Neural progenitor cell (in vitro differentiated cells): ENCODE measurements around the gene ZIK1. TPM values are rescaled to one million over a fixed set of nuclear protein-coding genes. Genes with fewer than 3 reads are reported as not detected.

Source experiments
- DNase-seq: peaks from one replicate; pipeline ENCODE4 v3.0.0-alpha.2; 2016; ENCODE audit warnings: low spot score
- H2AFZ ChIP-seq: fragments of 200-600 bp; sonication (generic); replicated peaks from 2 replicates; pipeline ENCODE4 v1.6.1; 2016; ENCODE audit warnings: antibody characterized with exemption
- H3F3A ChIP-seq: fragments of 200-600 bp; sonication (generic); 2 replicates; pipeline ENCODE4 v1.6.1; 2016; ENCODE audit warnings: antibody characterized with exemption, low read depth
- H3K27ac ChIP-seq: fragments of 200-600 bp; sonication (generic); 2 replicates; pipeline ENCODE4 v1.5.1; 2016; ENCODE audit warnings: mild to moderate bottlenecking
- H3K27me3 ChIP-seq: fragments of 200-600 bp; sonication (generic); 2 replicates; pipeline ENCODE4 v1.6.1; 2016; ENCODE audit warnings: mild to moderate bottlenecking, moderate library complexity
- H3K36me3 ChIP-seq: fragments of 200-600 bp; sonication (generic); 2 replicates; pipeline ENCODE4 v1.5.1; 2016
- H3K4me1 ChIP-seq: fragments of 200-600 bp; sonication (generic); 2 replicates; pipeline ENCODE4 v1.6.1; 2016; ENCODE audit warnings: mixed run types
- H3K4me2 ChIP-seq: fragments of 200-600 bp; sonication (generic); 2 replicates; pipeline ENCODE4 v1.6.1; 2016
- H3K4me3 ChIP-seq: fragments of 200-600 bp; sonication (generic); 2 replicates; pipeline ENCODE4 v1.5.1; 2016
- H3K79me2 ChIP-seq: fragments of 200-600 bp; sonication (generic); 2 replicates; pipeline ENCODE4 v1.6.1; 2016; ENCODE audit warnings: low read depth
- H3K9ac ChIP-seq: fragments of 200-600 bp; sonication (generic); 2 replicates; pipeline ENCODE4 v1.6.1; 2016
- H3K9me3 ChIP-seq: fragments of 200-600 bp; sonication (generic); 2 replicates; pipeline ENCODE4 v1.5.1; 2016; ENCODE audit warnings: low read depth
- H4K20me1 ChIP-seq: fragments of 200-600 bp; sonication (generic); 2 replicates; pipeline ENCODE4 v1.6.1; 2016; ENCODE audit warnings: low read depth
- H3K27ac Mint-ChIP-seq: 3 replicates; pipeline ENCODE4 v1.8.0; 2021; ENCODE audit warnings: mixed read lengths
- H3K27me3 Mint-ChIP-seq: 2 replicates; pipeline ENCODE4 v1.8.0; 2022; ENCODE audit warnings: low read depth, mild to moderate bottlenecking, inconsistent platforms, moderate library complexity, mixed read lengths; ENCODE audit not compliant: insufficient read depth
- H3K36me3 Mint-ChIP-seq: 3 replicates; pipeline ENCODE4 v1.8.0; 2021; ENCODE audit warnings: mixed read lengths
- H3K4me1 Mint-ChIP-seq: 3 replicates; pipeline ENCODE4 v1.8.0; 2021; ENCODE audit warnings: mixed read lengths
- H3K4me3 Mint-ChIP-seq: 3 replicates; pipeline ENCODE4 v1.8.0; 2021; ENCODE audit warnings: mild to moderate bottlenecking, moderate library complexity, mixed read lengths
- H3K9me3 Mint-ChIP-seq: 3 replicates; pipeline ENCODE4 v1.8.0; 2020; ENCODE audit warnings: mixed read lengths
- EZH2 ChIP-seq: fragments of 200-600 bp; sonication (generic); IDR thresholded peaks from 2 replicates; pipeline ENCODE4 v1.6.1; 2017; ENCODE audit warnings: antibody characterized with exemption, mild to moderate bottlenecking, moderate library complexity
- EZH2phosphoT487 ChIP-seq: fragments of 200-600 bp; sonication (generic); IDR thresholded peaks from 2 replicates; pipeline ENCODE4 v1.6.1; 2017; ENCODE audit warnings: antibody characterized with exemption
- total RNA-seq: library from RNA; depleted of rRNA; stranded (reverse); fragments of >200 nt; gene quantifications from 2 replicates; pipeline ENCODE4 v1.2.3, GENCODE V29; 2015; ENCODE audit warnings: low replicate concordance
- TF ChIP-seq, protein P1 (sequence below): fragments of 200-600 bp; sonication (generic); IDR thresholded peaks from 2 replicates; pipeline ENCODE4 v1.5.1; 2017; ENCODE audit warnings: antibody characterized with exemption, mild to moderate bottlenecking

Gene ZIK1
- total RNA-seq, 1 donor from 2014 or later: 35.1 TPM

DNA sequence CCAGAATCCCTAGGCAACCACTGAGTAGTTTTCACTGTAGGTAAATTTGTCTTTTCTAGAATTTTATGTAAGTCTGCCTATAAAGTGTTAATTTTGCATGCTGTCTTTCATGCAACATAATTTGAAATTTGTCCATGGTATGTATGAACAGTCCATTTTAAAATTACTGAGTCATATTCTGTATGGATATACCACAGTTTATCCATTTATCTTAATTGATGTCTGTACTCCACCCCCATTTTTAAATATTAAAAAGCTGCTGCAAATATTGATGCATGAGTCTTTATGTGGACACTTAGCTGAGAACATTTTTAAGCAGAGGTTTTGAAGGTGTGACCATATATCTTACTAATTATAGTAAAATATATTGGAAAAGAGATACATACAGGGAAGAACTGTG, 39.1 kb downstream of the ZIK1 start:
- H3K9me3 Mint-ChIP-seq: peaks cover 93% of the 10 kb centered on the region

DNA sequence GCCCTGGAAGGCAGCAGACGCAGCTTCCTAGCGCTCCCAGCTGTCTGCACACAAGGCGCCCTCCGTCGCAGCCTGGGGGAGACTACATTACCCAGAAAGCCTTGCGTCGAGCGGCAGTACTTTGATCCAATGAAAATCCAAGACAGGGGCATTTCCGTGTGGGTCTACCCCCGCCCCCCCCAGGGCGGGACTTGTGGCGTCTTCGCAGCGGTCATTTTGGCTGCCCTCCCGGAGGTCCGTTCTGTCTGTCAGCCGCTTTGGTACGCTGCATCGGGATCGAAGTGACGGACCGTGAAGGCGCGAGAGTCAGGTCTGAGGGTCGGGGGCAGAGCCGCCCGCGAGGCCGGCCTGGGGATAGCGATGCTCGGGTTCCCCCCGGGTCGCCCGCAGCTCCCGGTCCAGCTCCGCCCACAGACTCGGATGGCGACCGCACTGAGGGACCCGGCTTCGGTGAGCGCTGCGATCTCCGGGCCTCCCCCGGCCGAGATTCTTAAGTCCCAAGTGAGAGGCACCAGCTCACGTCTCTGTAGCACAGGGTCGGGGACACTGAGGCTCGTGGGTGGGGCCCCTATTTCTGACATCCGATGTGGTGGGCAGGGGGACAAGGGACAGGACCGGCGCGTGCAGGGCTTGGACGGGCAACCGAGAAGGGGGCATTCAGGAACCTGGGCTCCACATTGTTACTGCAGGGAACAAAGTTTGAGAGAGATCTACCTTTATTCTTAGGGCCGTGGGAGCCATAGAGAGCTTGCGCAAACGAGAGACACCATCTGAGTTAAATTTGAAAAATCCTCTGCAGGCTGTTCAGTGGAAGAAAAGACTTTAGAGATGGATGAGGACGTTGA, 49.3 kb downstream of the ZIK1 start, which contains the start of gene ZNF211:
Gene ZNF211 (plus strand): TSS at position 182 of the 845 bp plus-strand sequence. CDS start 179 bp downstream, at position 361.
- Mint-ChIP-seq H3K4me3 (peak within 1 kb of the TSS; percentile 93), H3K4me1 (peaks cover 18% of the 10 kb centered on the region), H3K36me3 (peaks cover 64% of the 10 kb centered on the region), H3K27me3 (peaks cover 3% of the 10 kb centered on the region), H3K9me3 (peaks cover 48% of the 10 kb centered on the region), H3K27ac (peak within 1 kb of the TSS; percentile 12)
- Histone ChIP-seq H3K4me2 (peak within 1 kb of the TSS; percentile 84), H3K27ac (no peak within 1 kb of the TSS), H3F3A (no peaks in the 10 kb centered on the region), H3K79me2 (peaks cover 22% of the 10 kb centered on the region), H3K36me3 (peaks cover 30% of the 10 kb centered on the region), H3K9ac (peak within 1 kb of the TSS; percentile 82), H2AFZ (peak within 1 kb of the TSS; percentile 75), H3K9me3 (peaks cover 15% of the 10 kb centered on the region), H3K27me3 (no peaks in the 10 kb centered on the region), H3K4me3 (peak within 1 kb of the TSS; percentile 78), H3K4me1 (peaks cover 6% of the 10 kb centered on the region), H4K20me1 (no peaks in the 10 kb centered on the region)
- peak; percentile 99 for DNase-seq
- TF ChIP-seq, protein P1, sequence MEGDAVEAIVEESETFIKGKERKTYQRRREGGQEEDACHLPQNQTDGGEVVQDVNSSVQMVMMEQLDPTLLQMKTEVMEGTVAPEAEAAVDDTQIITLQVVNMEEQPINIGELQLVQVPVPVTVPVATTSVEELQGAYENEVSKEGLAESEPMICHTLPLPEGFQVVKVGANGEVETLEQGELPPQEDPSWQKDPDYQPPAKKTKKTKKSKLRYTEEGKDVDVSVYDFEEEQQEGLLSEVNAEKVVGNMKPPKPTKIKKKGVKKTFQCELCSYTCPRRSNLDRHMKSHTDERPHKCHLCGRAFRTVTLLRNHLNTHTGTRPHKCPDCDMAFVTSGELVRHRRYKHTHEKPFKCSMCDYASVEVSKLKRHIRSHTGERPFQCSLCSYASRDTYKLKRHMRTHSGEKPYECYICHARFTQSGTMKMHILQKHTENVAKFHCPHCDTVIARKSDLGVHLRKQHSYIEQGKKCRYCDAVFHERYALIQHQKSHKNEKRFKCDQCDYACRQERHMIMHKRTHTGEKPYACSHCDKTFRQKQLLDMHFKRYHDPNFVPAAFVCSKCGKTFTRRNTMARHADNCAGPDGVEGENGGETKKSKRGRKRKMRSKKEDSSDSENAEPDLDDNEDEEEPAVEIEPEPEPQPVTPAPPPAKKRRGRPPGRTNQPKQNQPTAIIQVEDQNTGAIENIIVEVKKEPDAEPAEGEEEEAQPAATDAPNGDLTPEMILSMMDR: no peak
- no peak for TF ChIP-seq EZH2phosphoT487
- no peak for TF ChIP-seq EZH2

More for the DNA sequence above, 39.1 kb downstream of the ZIK1 start:
- peaks cover 73% of the 10 kb centered on the region for H3K79me2 ChIP-seq
- DNase-seq: no peak
- Mint-ChIP-seq H3K27me3 (peaks cover 13% of the 10 kb centered on the region), H3K36me3 (peaks cover 86% of the 10 kb centered on the region), H3K4me1 (no peaks in the 10 kb centered on the region), H3K4me3 (no peak overlapping the region), H3K27ac (no peak overlapping the region)
- no peak overlapping the region for H3K4me2 ChIP-seq
- TF ChIP-seq EZH2phosphoT487 (no peak), EZH2 (no peak)
- TF ChIP-seq, protein P1: no peak
- peaks cover 68% of the 10 kb centered on the region for H3K9me3 ChIP-seq
- H2AFZ ChIP-seq: no peak overlapping the region
- H3K4me1 ChIP-seq: no peaks in the 10 kb centered on the region
- H4K20me1 ChIP-seq: no peaks in the 10 kb centered on the region
- peaks cover 19% of the 10 kb centered on the region for H3F3A ChIP-seq
- peaks cover 58% of the 10 kb centered on the region for H3K36me3 ChIP-seq
- peaks cover 9% of the 10 kb centered on the region for H3K27me3 ChIP-seq
- no peak overlapping the region for H3K4me3 ChIP-seq
- no peak overlapping the region for H3K27ac ChIP-seq
- H3K9ac ChIP-seq: no peak overlapping the region

DNA sequence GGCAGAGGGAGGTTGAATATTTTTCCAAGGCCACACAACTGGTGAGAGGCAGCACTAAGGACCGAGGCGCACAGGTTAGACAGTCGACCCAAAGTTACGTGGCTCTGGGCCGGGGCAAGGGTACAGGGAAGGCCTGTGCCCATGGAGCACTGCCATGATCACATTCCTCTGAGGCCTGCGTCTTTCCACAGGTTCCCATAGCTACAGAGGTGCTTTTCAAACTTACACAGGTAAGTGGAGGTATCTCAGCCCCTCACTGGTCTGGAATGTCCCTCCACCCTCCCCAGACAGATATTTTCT, 49.8 kb downstream of the ZIK1 start:
- peaks cover 51% of the 10 kb centered on the region for H3K9me3 Mint-ChIP-seq
- H3K4me3 Mint-ChIP-seq: peak overlapping the region; percentile 93
- Histone ChIP-seq H3K4me2 (peak overlapping the region; percentile 84), H3K36me3 (peaks cover 36% of the 10 kb centered on the region), H2AFZ (peak overlapping the region; percentile 75), H3K9ac (peak overlapping the region; percentile 82), H4K20me1 (no peaks in the 10 kb centered on the region), H3K9me3 (peaks cover 15% of the 10 kb centered on the region), H3K27ac (no peak overlapping the region), H3K27me3 (no peaks in the 10 kb centered on the region), H3K4me3 (peak overlapping the region; percentile 78), H3F3A (no peaks in the 10 kb centered on the region), H3K4me1 (peaks cover 6% of the 10 kb centered on the region), H3K79me2 (peaks cover 22% of the 10 kb centered on the region)
- H3K4me1 Mint-ChIP-seq: peaks cover 18% of the 10 kb centered on the region
- no peak for DNase-seq
- H3K36me3 Mint-ChIP-seq: peaks cover 65% of the 10 kb centered on the region
- TF ChIP-seq, protein P1: no peak
- TF ChIP-seq EZH2phosphoT487: no peak
- TF ChIP-seq EZH2: no peak
- peak overlapping the region; percentile 12 for H3K27ac Mint-ChIP-seq
- H3K27me3 Mint-ChIP-seq: peaks cover 3% of the 10 kb centered on the region
